GM12873 (cell line): ENCODE data around the gene LYL1.

ENCODE experiments used
- CTCF ChIP-seq: IDR thresholded peaks from 2 replicates; pipeline ENCODE4 v1.5.1; 2012; ENCODE audit warnings: low read depth, mild to moderate bottlenecking, moderate library complexity, low read length, control low read depth; ENCODE audit not compliant: insufficient read depth; ENCODE audit errors: missing control alignments

LYL1 gene

GRCh38 chr19:13139633-13140311, 37.1 kb upstream of the LYL1 start:
- no peak for TF ChIP-seq CTCF

GRCh38 chr19:13138916-13139198, 36.2 kb upstream of the LYL1 start:
- no peak for TF ChIP-seq CTCF

- TF ChIP-seq CTCF: no peak
Measured at GRCh38 chr19:13138171-13138915, 35.7 kb upstream of the LYL1 start.

- no peak for TF ChIP-seq CTCF
Measured at GRCh38 chr19:13137290-13137794, 34.7 kb upstream of the LYL1 start.

- TF ChIP-seq CTCF: no peak
Measured at GRCh38 chr19:13135068-13136062, 32.7 kb upstream of the LYL1 start.

GRCh38 chr19:13134626-13135025, 32.0 kb upstream of the LYL1 start:
- TF ChIP-seq CTCF: no peak
